LHCN-M2 (cell line): ENCODE measurements around the gene ATP6V0B. TPM values are rescaled to one million over a fixed set of nuclear protein-coding genes. Genes with fewer than 3 reads are reported as not detected.

Source experiments
- DNase-seq: peaks from one replicate; pipeline ENCODE4 v3.0.0-alpha.2; 2012; ENCODE audit warnings: low read depth
- total RNA-seq: library from RNA; depleted of rRNA; stranded (reverse); fragments of >200 nt; gene quantifications from 2 replicates; pipeline ENCODE4 v1.2.3, GENCODE V29; 2014

Gene ATP6V0B
- total RNA-seq, 1 experiment from 2014 or later = 200 TPM

DNA sequence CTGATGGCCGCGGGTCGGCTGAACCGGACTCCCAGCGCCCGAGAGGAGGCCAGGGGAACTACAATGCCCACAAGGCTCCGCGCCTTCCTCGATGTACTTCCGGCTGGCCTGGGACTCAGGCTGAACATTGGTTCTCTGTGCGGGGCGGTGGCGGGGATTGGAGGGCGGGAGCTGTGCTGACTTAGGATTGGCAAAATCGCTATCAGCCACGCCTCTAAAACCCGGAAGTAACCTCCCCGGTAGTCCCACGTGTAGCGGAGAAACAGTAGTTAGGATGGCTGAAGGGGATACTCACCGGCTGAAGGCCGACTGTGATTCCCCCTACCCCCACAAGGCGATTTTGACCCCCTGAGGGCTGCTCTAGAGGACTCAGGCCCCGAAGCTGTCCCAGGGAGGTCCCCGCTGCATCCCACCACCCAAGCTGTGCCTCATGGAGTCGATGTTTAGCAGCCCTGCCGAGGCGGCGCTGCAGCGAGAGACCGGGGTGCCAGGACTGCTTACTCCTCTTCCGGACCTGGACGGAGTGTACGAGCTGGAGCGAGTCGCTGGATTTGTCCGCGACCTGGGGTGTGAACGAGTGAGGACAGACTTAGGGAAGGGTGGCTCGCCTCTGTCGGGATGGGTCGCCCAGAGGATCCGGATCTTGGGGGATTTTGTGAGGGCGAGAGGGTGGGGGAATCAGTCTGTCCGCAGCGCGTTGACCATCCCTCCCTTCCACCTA lies 4.9 kb upstream of the ATP6V0B start, which contains the start of gene DPH2:
TSS of gene DPH2 (plus strand) at position 265 of the 721 bp plus-strand sequence. CDS start at position 431, 166 bp downstream.
- peak; percentile 94 for DNase-seq

- no peak for DNase-seq
Observed at GRCh38 chr1:43970502-43970901, 4.3 kb upstream of the ATP6V0B start.

- no peak for DNase-seq
Observed at GRCh38 chr1:43970911-43971310, 3.8 kb upstream of the ATP6V0B start.

- DNase-seq = no peak
Observed at GRCh38 chr1:43971336-43971980, 3.3 kb upstream of the ATP6V0B start.

DNA sequence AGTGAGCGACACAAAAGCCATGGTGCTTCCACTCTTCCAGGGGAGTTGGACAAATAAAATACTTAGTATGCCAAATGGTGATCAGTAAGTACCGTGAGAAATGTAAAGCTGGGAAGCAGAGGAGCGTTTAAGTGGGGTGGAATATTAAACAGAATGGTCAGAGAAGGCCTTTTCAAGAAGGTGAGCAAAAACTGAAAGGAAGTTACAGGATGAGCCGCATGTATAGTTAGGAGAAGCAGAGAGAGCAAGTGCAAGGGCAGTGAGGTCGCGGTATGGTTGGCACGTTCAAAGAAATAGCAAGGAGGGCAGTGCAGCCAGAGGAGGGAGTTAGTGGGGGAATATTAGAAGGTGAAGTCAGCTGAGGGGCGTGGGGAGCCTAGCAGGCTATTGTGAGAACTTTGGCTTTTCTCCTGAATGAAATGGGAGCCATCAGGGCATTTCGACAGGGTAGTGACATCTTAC lies 748 bp upstream of the ATP6V0B start:
- no peak for DNase-seq

DNA sequence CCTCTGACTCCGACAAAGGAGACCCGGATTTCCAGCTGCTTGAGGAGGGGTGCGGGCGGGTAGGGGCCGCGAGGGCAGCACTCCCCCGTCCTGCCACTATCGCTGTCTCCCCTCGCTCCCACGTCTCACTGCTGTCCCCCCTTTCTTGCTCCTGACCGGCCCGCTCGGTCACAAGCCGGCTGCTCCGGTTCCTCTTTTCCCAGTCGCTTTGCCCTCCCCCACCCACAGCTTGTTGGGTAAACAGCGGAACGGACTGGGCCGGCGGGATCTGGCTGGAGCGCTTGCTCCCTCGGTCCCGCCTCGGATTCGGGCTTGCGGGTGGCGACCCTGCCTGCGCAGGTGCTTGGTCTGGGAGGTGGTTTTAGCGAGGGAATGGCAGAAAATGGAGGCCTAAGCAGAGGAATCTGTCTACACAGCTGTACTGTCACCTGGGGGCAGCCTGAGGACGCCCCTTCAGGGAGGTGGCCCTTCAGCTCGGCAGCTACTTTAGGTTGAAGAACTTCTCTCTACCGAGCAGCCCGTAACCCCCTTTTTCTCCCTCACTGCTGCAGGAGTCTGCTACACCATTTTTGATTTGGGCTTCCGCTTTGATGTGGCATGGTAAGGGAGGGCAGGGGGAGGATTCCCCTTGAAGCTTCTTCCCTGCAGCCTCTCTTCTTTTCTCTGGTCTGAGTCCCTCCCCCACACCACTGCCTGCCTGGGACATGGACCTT lies 645 bp downstream of the ATP6V0B start:
- no peak for DNase-seq

DNA sequence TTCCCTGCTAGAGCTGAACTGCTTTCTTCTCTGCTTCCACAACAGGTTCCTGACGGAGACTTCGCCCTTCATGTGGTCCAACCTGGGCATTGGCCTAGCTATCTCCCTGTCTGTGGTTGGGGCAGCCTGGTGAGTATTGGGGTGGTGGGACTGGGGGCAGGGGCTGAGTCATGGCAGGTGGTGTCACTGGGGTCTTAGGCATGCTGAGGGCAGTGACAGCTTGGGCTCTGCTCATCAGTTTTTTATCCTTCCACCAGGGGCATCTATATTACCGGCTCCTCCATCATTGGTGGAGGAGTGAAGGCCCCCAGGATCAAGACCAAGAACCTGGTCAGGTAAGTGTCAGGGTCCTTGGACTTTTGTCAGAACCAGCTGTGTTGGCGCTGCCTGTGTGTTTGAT lies 1.3 kb downstream of the ATP6V0B start:
- DNase-seq = no peak

DNA sequence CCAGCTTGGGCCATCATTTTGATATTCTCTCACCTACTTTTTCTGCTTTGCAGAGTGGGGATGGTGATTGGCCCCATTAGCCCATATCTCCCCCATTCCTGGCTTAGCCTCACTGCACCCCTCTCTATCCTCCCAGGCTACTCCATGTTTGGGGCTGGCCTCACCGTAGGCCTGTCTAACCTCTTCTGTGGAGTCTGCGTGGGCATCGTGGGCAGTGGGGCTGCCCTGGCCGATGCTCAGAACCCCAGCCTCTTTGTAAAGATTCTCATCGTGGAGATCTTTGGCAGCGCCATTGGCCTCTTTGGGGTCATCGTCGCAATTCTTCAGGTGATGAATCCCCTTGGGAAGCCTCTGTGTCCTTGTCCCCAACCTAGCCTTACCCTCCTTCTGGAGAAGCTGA lies 2.1 kb downstream of the ATP6V0B start:
- no peak for DNase-seq

DNA sequence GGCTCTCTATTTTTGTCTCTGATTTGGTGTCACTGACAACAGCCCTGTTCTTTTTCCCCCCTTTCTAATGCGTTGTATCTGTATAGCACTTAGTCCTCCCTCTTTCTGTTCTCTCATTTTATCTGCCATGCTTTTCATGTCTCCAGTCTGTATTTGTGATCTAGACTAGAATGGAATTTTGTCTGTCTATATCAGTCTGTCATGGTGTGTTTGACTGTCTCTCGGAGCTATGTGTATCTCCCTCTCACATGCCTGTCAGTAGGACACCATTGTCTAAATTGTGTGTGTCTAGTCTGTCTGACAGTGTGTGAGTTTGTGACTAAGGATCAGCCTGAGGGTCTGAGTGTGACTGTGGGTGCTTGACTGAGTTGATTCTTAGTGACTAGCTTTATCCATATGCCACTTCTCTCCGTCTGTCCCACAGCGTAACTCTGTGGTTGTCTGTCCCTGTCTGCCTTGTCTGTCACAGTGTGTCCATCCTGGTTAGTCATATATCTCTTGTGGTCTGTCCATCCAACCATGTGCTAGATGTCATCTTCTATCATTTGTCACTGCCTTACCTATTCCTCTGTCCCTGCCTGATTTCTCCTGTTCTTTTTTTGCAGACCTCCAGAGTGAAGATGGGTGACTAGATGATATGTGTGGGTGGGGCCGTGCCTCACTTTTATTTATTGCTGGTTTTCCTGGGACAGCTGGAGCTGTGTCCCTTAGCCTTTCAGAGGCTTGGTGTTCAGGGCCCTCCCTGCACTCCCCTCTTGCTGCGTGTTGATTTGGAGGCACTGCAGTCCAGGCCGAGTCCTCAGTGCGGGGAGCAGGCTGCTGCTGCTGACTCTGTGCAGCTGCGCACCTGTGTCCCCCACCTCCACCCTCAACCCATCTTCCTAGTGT lies 2.9 kb downstream of the ATP6V0B start:
- no peak for DNase-seq

DNA sequence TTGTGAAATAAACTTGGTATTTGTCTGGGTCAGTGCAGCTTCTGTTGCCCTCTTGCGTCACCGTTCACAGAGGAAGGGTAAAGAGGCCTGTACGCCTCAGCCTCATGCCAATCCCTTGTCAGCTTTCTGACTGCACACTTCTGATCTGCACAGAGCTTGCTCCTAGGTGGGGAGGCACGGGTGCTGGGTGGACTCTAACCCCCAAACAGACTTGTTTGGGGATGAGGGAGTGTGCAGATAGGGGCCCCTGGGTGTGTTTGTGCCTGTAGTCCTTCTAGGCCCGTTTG lies 3.4 kb downstream of the ATP6V0B start:
- DNase-seq = no peak

GRCh38 chr1:43978551-43979260 lies 3.9 kb downstream of the ATP6V0B start, which contains the start of gene B4GALT2:
TSS of gene B4GALT2 (plus strand) at chr1:43979210. CDS start at chr1:43981161, 1,951 bp downstream.
- no peak for DNase-seq

DNA sequence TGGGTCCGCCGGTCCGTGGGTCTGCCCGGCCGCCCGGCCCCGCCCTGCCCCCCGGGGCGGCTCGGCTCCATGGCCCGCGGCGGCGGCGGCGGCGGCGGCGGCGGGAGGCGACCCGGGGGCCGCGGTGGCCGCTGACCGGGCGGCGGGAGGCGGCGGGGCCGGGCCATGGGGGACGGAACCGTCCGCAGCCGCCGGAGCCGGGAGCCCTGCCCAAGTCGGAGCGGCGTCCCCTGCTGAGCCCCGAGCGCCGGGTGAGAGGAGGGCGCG lies 4.4 kb downstream of the ATP6V0B start:
- no peak for DNase-seq

GRCh38 chr1:43979528-43980254 lies 4.9 kb downstream of the ATP6V0B start:
- peak; percentile 64 for DNase-seq

DNA sequence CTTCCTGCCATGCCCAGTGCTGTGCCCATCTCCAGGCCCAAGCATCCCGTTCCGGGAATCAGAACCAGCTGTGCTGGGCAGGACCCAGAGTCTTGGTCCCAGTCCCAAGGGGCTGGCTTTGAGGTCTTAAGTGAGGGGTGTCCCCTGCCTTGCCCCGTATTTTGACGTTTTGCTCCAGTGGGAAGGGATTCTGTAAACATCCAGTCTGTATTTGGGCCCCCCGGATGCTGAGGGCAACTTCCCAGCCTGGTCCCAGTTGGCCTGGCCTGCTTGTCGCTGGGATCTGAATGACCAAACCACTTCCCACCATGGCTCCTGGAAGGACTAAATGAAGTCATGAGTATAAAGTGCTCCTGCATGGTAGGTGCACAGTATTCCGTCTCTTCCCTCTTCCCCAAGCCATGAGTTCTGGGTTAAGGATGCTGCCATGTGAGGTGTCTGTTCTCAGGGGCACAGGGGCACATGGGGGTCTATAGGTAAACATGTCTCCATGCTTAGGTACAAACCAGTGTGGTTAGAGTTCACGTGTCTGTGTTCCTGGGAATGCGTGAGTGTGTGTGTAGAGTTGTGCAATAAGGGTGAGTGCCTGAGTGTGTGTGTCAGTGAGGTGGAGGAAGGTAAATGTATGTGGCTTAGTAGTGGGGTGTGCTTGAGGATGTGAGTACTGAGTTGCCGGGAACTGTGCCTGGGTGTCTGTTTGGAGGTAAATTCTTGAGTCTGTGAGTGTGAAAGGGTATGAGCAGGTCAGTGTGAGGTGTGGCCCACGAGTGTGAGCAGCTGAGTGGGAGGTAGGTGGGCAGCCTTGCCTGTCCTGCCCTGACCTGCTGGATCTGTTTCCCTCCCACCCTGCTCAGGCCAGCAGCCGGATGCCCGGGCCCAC lies 5.7 kb downstream of the ATP6V0B start:
- DNase-seq = no peak

GRCh38 chr1:43981135-43981491 lies 6.4 kb downstream of the ATP6V0B start:
- no peak for DNase-seq

DNA sequence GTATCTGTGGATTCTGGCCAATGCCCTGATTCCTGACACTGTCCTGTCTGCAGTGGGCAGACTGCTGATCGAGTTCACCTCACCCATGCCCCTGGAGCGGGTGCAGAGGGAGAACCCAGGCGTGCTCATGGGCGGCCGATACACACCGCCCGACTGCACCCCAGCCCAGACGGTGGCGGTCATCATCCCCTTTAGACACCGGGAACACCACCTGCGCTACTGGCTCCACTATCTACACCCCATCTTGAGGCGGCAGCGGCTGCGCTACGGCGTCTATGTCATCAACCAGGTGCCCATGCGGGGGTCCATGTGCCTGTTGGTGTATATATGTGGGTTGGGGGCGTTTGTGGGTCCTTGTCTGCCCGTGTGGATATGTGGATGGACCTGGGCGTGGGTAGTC lies 6.9 kb downstream of the ATP6V0B start:
- no peak for DNase-seq

DNA sequence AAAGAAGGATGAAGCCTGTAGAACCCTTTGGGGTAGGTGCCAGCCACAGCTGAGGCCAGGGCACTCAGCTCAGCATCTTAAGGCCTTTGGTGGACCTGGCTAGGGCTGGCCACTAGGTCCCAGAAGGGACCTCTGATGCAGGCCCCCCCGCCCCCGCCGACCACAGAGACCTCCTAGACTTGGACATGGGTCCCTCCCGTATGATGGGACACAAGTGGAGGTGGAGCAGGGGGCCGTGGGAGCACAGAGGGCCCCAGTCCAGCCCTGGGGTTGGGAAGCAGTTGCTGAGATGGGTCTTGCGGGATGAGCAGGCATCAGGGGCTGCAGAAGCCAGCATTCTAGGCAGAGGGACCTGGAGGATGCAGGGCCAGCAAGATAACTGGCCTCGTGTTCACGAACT lies 7.5 kb downstream of the ATP6V0B start:
- no peak for DNase-seq

GRCh38 chr1:43982808-43983207 lies 8.0 kb downstream of the ATP6V0B start:
- DNase-seq = no peak

- no peak for DNase-seq
Observed at GRCh38 chr1:43983253-43983899, 8.6 kb downstream of the ATP6V0B start.
